K562 (cell line): ENCODE measurements around the gene FAM167B. TPM values are rescaled to one million over a fixed set of nuclear protein-coding genes. Genes with fewer than 3 reads are reported as not detected.

Experiments used
- CREBBP ChIP-seq: IDR thresholded peaks from one replicate; pipeline ENCODE4 v1.6.1; 2012; ENCODE audit warnings: low read depth, mild to moderate bottlenecking, control low read depth, inconsistent platforms, low read length
- ELF1 ChIP-seq: fragments of 200-800 bp; sonication (Bioruptor generic); IDR thresholded peaks from 2 replicates; pipeline ENCODE4 v1.6.1; 2016; ENCODE audit warnings: missing genetic modification characterization, missing compliant biosample characterization
- HBP1 ChIP-seq: fragments of 450-650 bp; formaldehyde crosslinking; IDR thresholded peaks from 2 replicates; pipeline ENCODE4 v1.4.0; 2022; ENCODE audit warnings: missing genetic modification characterization
- HDAC6 ChIP-seq: IDR thresholded peaks from 2 replicates; pipeline ENCODE4 v1.6.1; 2012; ENCODE audit warnings: low read depth, mild to moderate bottlenecking, control low read depth, inconsistent platforms, low read length, moderate library complexity
- HNRNPK ChIP-seq: fragments of 200-400 bp; formaldehyde crosslinking; IDR thresholded peaks from one replicate; pipeline ENCODE4 v1.6.1; 2018; ENCODE audit warnings: mild to moderate bottlenecking, low read depth, low read length; ENCODE audit not compliant: poor library complexity, severe bottlenecking
- L3MBTL2 ChIP-seq: fragments of 450-650 bp; IDR thresholded peaks from 2 replicates; pipeline ENCODE4 v1.6.1; 2016; ENCODE audit warnings: mild to moderate bottlenecking, moderate library complexity
- MEF2A ChIP-seq: IDR thresholded peaks from 2 replicates; pipeline ENCODE4 v1.6.1; 2011; ENCODE audit warnings: low read depth, mild to moderate bottlenecking, low read length, moderate library complexity; ENCODE audit not compliant: control insufficient read depth
- MTA1 ChIP-seq: fragments of 450-650 bp; IDR thresholded peaks from 2 replicates; pipeline ENCODE4 v1.6.1; 2017; ENCODE audit warnings: borderline replicate concordance
- MYNN ChIP-seq, 2 experiments: sonication (generic); formaldehyde crosslinking in 1 of 2; IDR thresholded peaks; 2 replicates each; pipeline versions ENCODE4 v1.5.0 to v1.6.1; 2016 to 2020; ENCODE audit warnings: antibody characterized with exemption in 1 of 2, missing genetic modification reagents in 1 of 2
- NBN ChIP-seq: fragments of 450-650 bp; IDR thresholded peaks from 2 replicates; pipeline ENCODE4 v1.6.1; 2016; ENCODE audit warnings: low read depth, mild to moderate bottlenecking
- NCOA1 ChIP-seq: fragments of 450-650 bp; IDR thresholded peaks from 2 replicates; pipeline ENCODE4 v1.6.1; 2016; ENCODE audit warnings: low read depth
- NCOA4 ChIP-seq: fragments of 450-650 bp; IDR thresholded peaks from 2 replicates; pipeline ENCODE4 v1.6.1; 2018; ENCODE audit warnings: mild to moderate bottlenecking; ENCODE audit not compliant: partially characterized antibody
- NEUROD1 ChIP-seq: fragments of 150-350 bp; IDR thresholded peaks from 2 replicates; pipeline ENCODE4 v1.6.1; 2014; ENCODE audit warnings: borderline replicate concordance, low read length, low read depth; ENCODE audit not compliant: partially characterized antibody
- NR2C1 ChIP-seq, 2 experiments: fragments of 450-650 bp; IDR thresholded peaks; 2 replicates each; pipeline ENCODE4 v1.6.1; 2017; ENCODE audit warnings: mild to moderate bottlenecking in 2 of 2, antibody characterized with exemption in 1 of 2, inconsistent platforms in 1 of 2, missing compliant biosample characterization in 1 of 2, missing genetic modification characterization in 1 of 2
- PTTG1 ChIP-seq: fragments of 450-650 bp; IDR thresholded peaks from 2 replicates; pipeline ENCODE4 v1.6.1; 2016; ENCODE audit warnings: low read depth, mild to moderate bottlenecking, missing genetic modification characterization, missing compliant biosample characterization
- PYGO2 ChIP-seq: fragments of 450-650 bp; IDR thresholded peaks from 2 replicates; pipeline ENCODE4 v1.6.1; 2016; ENCODE audit warnings: mild to moderate bottlenecking, missing genetic modification characterization, moderate library complexity, missing compliant biosample characterization
- SMARCA5 ChIP-seq: fragments of 450-650 bp; IDR thresholded peaks from 2 replicates; pipeline ENCODE4 v1.6.1; 2016
- SRSF3 ChIP-seq: fragments of 200-400 bp; formaldehyde crosslinking; IDR thresholded peaks from 2 replicates; pipeline ENCODE4 v1.6.1; 2016; ENCODE audit warnings: mild to moderate bottlenecking, low read length, moderate library complexity; ENCODE audit not compliant: insufficient read depth
- TEAD2 ChIP-seq: fragments of 450-650 bp; IDR thresholded peaks from 2 replicates; pipeline ENCODE4 v1.6.1; 2016; ENCODE audit warnings: missing genetic modification characterization, control low read depth, missing compliant biosample characterization
- TFAM ChIP-seq: fragments of 250-450 bp; sonication (Bioruptor Pico); conservative IDR thresholded peaks from 2 replicates; pipeline ENCODE4 v1.5.0; 2021; ENCODE audit warnings: mild to moderate bottlenecking, moderate library complexity
- TSC22D4 ChIP-seq: fragments of 450-650 bp; IDR thresholded peaks from 2 replicates; pipeline ENCODE4 v1.6.1; 2016; ENCODE audit warnings: missing genetic modification characterization, missing biosample characterization, control low read depth
- ZEB2 ChIP-seq: fragments of 450-650 bp; IDR thresholded peaks from 2 replicates; pipeline ENCODE4 v1.6.1; 2016
- ZNF197 ChIP-seq: fragments of 200-800 bp; sonication (Bioruptor generic); IDR thresholded peaks from 2 replicates; pipeline ENCODE4 v1.6.1; 2016; ENCODE audit warnings: low read depth, missing genetic modification characterization, missing compliant biosample characterization
- ZNF354B ChIP-seq: fragments of 250-450 bp; sonication (Bioruptor Pico); IDR thresholded peaks from 2 replicates; pipeline ENCODE4 v1.4.0; 2020
- ZNF551 ChIP-seq: fragments of 250-450 bp; sonication (Bioruptor Pico); IDR thresholded peaks from 2 replicates; pipeline ENCODE4 v1.5.0; 2021; ENCODE audit warnings: mild to moderate bottlenecking, moderate library complexity
- polyA plus RNA-seq, 8 experiments: library from polyadenylated mRNA; depleted of rRNA in 4 of 8; stranded (reverse) in 5 of 8; unstranded in 3 of 8; fragments of >200 nt; fragmentation: Nextera tagmentation in 2 of 8; fragmentation: Illumina TruSeq in 1 of 8; extraction: Ambion mirVana in 2 of 8; extraction: Trizol in 1 of 8; gene quantifications; 2 replicates each; pipeline versions ENCODE4 v1.2.1 to v1.2.3, GENCODE V29; 2011 to 2014; ENCODE audit warnings: inconsistent platforms in 1 of 8, missing spikeins in 1 of 8
- total RNA-seq, 7 experiments: library from RNA; depleted of rRNA in 6 of 7; stranded (reverse); fragments of >200 nt in 6 of 7; fragmentation: Illumina TruSeq in 2 of 7; extraction: Trizol in 2 of 7; gene quantifications; 2 replicates each; pipeline versions ENCODE4 v1.2.1 to v1.2.3, GENCODE V29; 2011 to 2021; ENCODE audit warnings: low replicate concordance in 1 of 7
- TF ChIP-seq, protein P1 (sequence below): fragments of 450-650 bp; formaldehyde crosslinking; IDR thresholded peaks from 2 replicates; pipeline ENCODE4 v1.4.0; 2022; ENCODE audit warnings: missing genetic modification characterization
- TF ChIP-seq, protein P2 (sequence below): fragments of 450-650 bp; IDR thresholded peaks from 2 replicates; pipeline ENCODE4 v1.6.1; 2016

FAM167B gene
- total and polyA plus RNA-seq, 9 of the 15 experiments (the other 6 are each of a cell fraction or from before 2014, with no cell fraction given): not detected

GRCh38 chr1:32272557-32273390 lies 25.8 kb downstream of the FAM167B start (continued):
- TF ChIP-seq ZNF354B (CRISPR knock-in tag) (no peak), ZEB2 (0 out of 2 replicates have a peak, but pooled peaks have one; percentile 31), CREBBP (peak; percentile 68), NCOA4 (no peak), NR2C1 (IDR thresholded peaks at IDR 0.05) (no peak), NR2C1 (tag; IDR thresholded peaks at IDR 0.05) (no peak), MYNN (IDR thresholded peaks at IDR 0.05) (peak; percentile 91), MYNN (CRISPR knock-in tag; IDR thresholded peaks at IDR 0.05) (no peak), NEUROD1 (no peak), SMARCA5 (peak; percentile 19; the same call in 1 of the 2 replicates), SRSF3 (no peak), PTTG1 (no peak), TEAD2 (tag) (no peak), MEF2A (no peak), NCOA1 (0 out of 2 replicates have a peak, but pooled peaks have one; percentile 34), PYGO2 (tag) (no peak), HDAC6 (no peak), MTA1 (peak; percentile 26; the same call in 1 of the 2 replicates), HBP1 (CRISPR knock-in tag) (peak; percentile 85; the same call in 1 of the 2 replicates), ZNF197 (no peak), ZNF551 (CRISPR knock-in tag) (no peak), TFAM (CRISPR knock-in tag) (no peak), NBN (no peak), ELF1 (no peak), L3MBTL2 (no peak), TSC22D4 (tag) (no peak), HNRNPK (no peak)
- TF ChIP-seq, protein P1, sequence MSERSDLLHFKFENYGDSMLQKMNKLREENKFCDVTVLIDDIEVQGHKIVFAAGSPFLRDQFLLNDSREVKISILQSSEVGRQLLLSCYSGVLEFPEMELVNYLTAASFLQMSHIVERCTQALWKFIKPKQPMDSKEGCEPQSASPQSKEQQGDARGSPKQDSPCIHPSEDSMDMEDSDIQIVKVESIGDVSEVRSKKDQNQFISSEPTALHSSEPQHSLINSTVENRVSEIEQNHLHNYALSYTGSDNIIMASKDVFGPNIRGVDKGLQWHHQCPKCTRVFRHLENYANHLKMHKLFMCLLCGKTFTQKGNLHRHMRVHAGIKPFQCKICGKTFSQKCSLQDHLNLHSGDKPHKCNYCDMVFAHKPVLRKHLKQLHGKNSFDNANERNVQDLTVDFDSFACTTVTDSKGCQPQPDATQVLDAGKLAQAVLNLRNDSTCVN (CRISPR knock-in tag): peak; percentile 65; the same call in 1 of the 2 replicates
- TF ChIP-seq, protein P2, sequence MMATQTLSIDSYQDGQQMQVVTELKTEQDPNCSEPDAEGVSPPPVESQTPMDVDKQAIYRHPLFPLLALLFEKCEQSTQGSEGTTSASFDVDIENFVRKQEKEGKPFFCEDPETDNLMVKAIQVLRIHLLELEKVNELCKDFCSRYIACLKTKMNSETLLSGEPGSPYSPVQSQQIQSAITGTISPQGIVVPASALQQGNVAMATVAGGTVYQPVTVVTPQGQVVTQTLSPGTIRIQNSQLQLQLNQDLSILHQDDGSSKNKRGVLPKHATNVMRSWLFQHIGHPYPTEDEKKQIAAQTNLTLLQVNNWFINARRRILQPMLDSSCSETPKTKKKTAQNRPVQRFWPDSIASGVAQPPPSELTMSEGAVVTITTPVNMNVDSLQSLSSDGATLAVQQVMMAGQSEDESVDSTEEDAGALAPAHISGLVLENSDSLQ: no peak
